HEK293 (cell line): ENCODE data around the gene LATS1.

ENCODE experiments used
- CTCF ChIA-PET: fragments of 350-600 bp; formaldehyde crosslinking; extraction: SDS; loops from one replicate; lab custom pipeline; 2021; ENCODE audit warnings: antibody characterized with exemption; lab: Yijun Ruan, JAX
- POLR2A ChIA-PET: fragments of 300-600 bp; formaldehyde crosslinking; extraction: SDS; loops from one replicate; lab custom pipeline; 2020; ENCODE audit warnings: antibody characterized with exemption, inconsistent platforms; lab: Yijun Ruan, JAX
- H3K27ac ChIP-seq: fragments of 200-500 bp; sonication (Bioruptor generic); 2 replicates; pipeline ENCODE4 v1.5.1; 2014; ENCODE audit warnings: low read depth, low read length, control low read depth, inconsistent platforms; ENCODE audit errors: extremely low read depth
- H3K36me3 ChIP-seq, 2 experiments: fragments of 200-500 bp in 1 of 2; sonication (Bioruptor generic) in 1 of 2; 1 replicate in 1 of 2; 2 replicates in 1 of 2; pipeline ENCODE4 v1.5.1; 2014 to 2017; ENCODE audit warnings: inconsistent platforms in 2 of 2, low read length in 2 of 2; ENCODE audit not compliant: control insufficient read depth in 2 of 2, insufficient read depth in 1 of 2
- H3K4me1 ChIP-seq: fragments of 200-500 bp; sonication (Bioruptor generic); 2 replicates; pipeline ENCODE4 v1.5.1; 2014; ENCODE audit warnings: mild to moderate bottlenecking, low read length, inconsistent platforms; ENCODE audit not compliant: control insufficient read depth, insufficient read depth
- H3K4me3 ChIP-seq: 2 replicates; pipeline ENCODE4 v1.5.1; 2011; ENCODE audit warnings: low read depth, mild to moderate bottlenecking, control low read depth, low read length, moderate library complexity
- H3K9me3 ChIP-seq: fragments of 200-500 bp; sonication (Bioruptor generic); 2 replicates; pipeline ENCODE4 v1.5.1; 2014; ENCODE audit warnings: low read depth, low read length, inconsistent platforms; ENCODE audit not compliant: control insufficient read depth, insufficient read depth
- HOXD13 ChIP-seq: sonication (generic); formaldehyde crosslinking; IDR thresholded peaks from 2 replicates; pipeline ENCODE4 v1.8.0; 2022; ENCODE audit warnings: missing genetic modification reagents, borderline replicate concordance
- IKZF3 ChIP-seq: fragments of 450-650 bp; IDR thresholded peaks from 2 replicates; pipeline ENCODE4 v1.5.0; 2018; ENCODE audit warnings: missing biosample characterization, mild to moderate bottlenecking, missing genetic modification characterization, moderate library complexity
- OSR2 ChIP-seq: fragments of 450-650 bp; formaldehyde crosslinking; IDR thresholded peaks from 2 replicates; pipeline ENCODE4 v1.5.1; 2016; ENCODE audit warnings: missing biosample characterization, missing genetic modification characterization
- SP2 ChIP-seq: fragments of 450-650 bp; formaldehyde crosslinking; IDR thresholded peaks from 2 replicates; pipeline ENCODE4 v1.5.1; 2016; ENCODE audit warnings: missing biosample characterization, missing genetic modification characterization
- SP3 ChIP-seq: fragments of 450-650 bp; formaldehyde crosslinking; IDR thresholded peaks from 2 replicates; pipeline ENCODE4 v1.5.1; 2016; ENCODE audit warnings: missing biosample characterization, missing genetic modification characterization
- ZNF2 ChIP-seq: fragments of 450-650 bp; formaldehyde crosslinking; IDR thresholded peaks from 2 replicates; pipeline ENCODE4 v1.5.1; 2016; ENCODE audit warnings: missing biosample characterization, missing genetic modification characterization
- ZNF239 ChIP-seq: fragments of 450-650 bp; formaldehyde crosslinking; IDR thresholded peaks from 2 replicates; pipeline ENCODE4 v1.5.1; 2016; ENCODE audit warnings: missing biosample characterization, missing genetic modification characterization
- ZNF26 ChIP-seq: fragments of 450-650 bp; formaldehyde crosslinking; IDR thresholded peaks from 2 replicates; pipeline ENCODE4 v1.5.1; 2016; ENCODE audit warnings: missing biosample characterization, missing genetic modification characterization
- ZNF354C ChIP-seq: fragments of 450-650 bp; formaldehyde crosslinking; IDR thresholded peaks from 2 replicates; pipeline ENCODE4 v1.5.1; 2016; ENCODE audit warnings: missing biosample characterization, missing genetic modification characterization, low read depth, borderline replicate concordance
- ZNF529 ChIP-seq: fragments of 450-650 bp; formaldehyde crosslinking; IDR thresholded peaks from 2 replicates; pipeline ENCODE4 v1.5.1; 2017; ENCODE audit warnings: missing genetic modification characterization, missing biosample characterization; ENCODE audit not compliant: insufficient replicate concordance
- ZNF549 ChIP-seq: fragments of 450-650 bp; IDR thresholded peaks from 2 replicates; pipeline ENCODE4 v1.5.1; 2018; ENCODE audit warnings: missing biosample characterization, missing genetic modification characterization, mild to moderate bottlenecking, inconsistent platforms, moderate library complexity
- ZNF571 ChIP-seq: fragments of 450-650 bp; formaldehyde crosslinking; IDR thresholded peaks from 2 replicates; pipeline ENCODE4 v1.5.0; 2017; ENCODE audit warnings: missing biosample characterization, missing genetic modification characterization
- ZNF629 ChIP-seq: fragments of 450-650 bp; formaldehyde crosslinking; IDR thresholded peaks from 2 replicates; pipeline ENCODE4 v1.5.1; 2017; ENCODE audit warnings: missing biosample characterization, missing genetic modification characterization
- ZNF76 ChIP-seq: fragments of 450-650 bp; formaldehyde crosslinking; IDR thresholded peaks from 2 replicates; pipeline ENCODE4; 2016; ENCODE audit warnings: low read depth, missing biosample characterization, missing genetic modification characterization, borderline replicate concordance
- ZNF768 ChIP-seq: fragments of 450-650 bp; formaldehyde crosslinking; IDR thresholded peaks from 2 replicates; pipeline ENCODE4 v1.5.1; 2018; ENCODE audit warnings: missing biosample characterization, mild to moderate bottlenecking, missing genetic modification characterization
- ZSCAN23 ChIP-seq: fragments of 450-650 bp; formaldehyde crosslinking; IDR thresholded peaks from 2 replicates; pipeline ENCODE4 v1.5.1; 2016; ENCODE audit warnings: missing biosample characterization, missing genetic modification characterization
- ZSCAN30 ChIP-seq: fragments of 450-650 bp; IDR thresholded peaks from 2 replicates; pipeline ENCODE4 v1.5.1; 2018; ENCODE audit warnings: missing biosample characterization, mild to moderate bottlenecking, missing genetic modification characterization, moderate library complexity
- TF ChIP-seq, protein P1 (sequence below): fragments of 450-650 bp; formaldehyde crosslinking; IDR thresholded peaks from 2 replicates; pipeline ENCODE4 v1.5.1; 2016; ENCODE audit warnings: missing biosample characterization, missing genetic modification characterization, borderline replicate concordance
- TF ChIP-seq, protein P2 (sequence below): fragments of 450-650 bp; formaldehyde crosslinking; IDR thresholded peaks from 2 replicates; pipeline ENCODE4 v1.5.1; 2016; ENCODE audit warnings: missing biosample characterization, missing genetic modification characterization

The LATS1 gene

GRCh38 chr6:149646599-149646998, 71.3 kb downstream of the LATS1 start:
- TF ChIP-seq OSR2 (tag by site-specific recombination) = no peak
- TF ChIP-seq SP2 (tag by site-specific recombination) = no peak
- H3K9me3 ChIP-seq = no peaks in the 10 kb centered on the region
- H3K27ac ChIP-seq = 0 out of 2 replicates have a peak overlapping the region, but pooled peaks have one; percentile 7
- ChIA-PET POLR2A (interaction anchor here (0.7 to 2.2 kb wide), 4 partner anchors 17 to 80 kb away, joined by 4 to 17 read pairs (median 8); partner anchors contain the start of genes GINM1 and LATS1), CTCF (interaction anchor here (1.0 to 1.3 kb wide), 2 partner anchors 81 to 101 kb away, joined by 3 to 5 read pairs; partner anchors contain the start of genes GINM1 and PPIL4)
- peaks cover 7% of the 10 kb centered on the region for H3K4me1 ChIP-seq
- peak overlapping the region; percentile 87 for H3K4me3 ChIP-seq
- peaks cover 0 to 3% of the 10 kb centered on the region in 2 experiments; a peak in 1 of 3 replicates for H3K36me3 ChIP-seq

DNA sequence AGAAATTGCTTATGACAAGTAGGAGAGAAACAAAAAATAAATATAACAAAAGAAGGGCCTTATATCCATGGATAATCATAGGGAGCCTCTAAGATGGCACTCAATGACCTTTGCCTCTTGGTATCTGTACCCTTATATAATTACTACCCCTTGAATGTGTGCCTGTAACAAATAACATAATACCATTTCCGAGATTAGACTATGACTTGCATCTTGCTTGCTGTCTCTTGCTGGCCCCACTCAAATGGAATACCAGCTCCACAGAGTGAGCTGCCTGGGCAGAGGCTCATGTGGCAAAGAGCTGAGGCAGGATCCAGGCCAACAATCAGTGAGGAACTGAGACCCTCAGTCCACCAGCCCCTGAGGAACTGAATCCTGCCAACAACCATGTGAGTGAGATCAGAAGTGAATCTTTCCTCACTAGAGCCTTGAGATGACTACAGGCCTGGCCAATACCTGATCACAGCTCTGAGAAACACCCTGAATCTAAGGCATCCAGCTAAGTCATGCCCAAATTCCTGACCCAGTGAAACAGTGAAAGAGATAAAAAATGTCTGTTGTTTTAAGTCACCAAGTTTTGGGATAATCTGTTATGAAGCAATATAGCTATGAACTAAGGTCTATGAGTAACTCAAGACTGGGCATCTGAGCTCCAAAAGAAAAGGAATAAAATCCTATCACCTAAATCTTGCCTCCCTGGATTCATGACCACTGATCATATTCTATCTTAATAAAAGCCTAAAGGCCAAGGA, 74.9 kb downstream of the LATS1 start:
- Histone ChIP-seq H3K4me3 (no peak overlapping the region), H3K36me3 (peaks cover 1 to 6% of the 10 kb centered on the region in 2 experiments; a peak in 2 of 3 replicates), H3K9me3 (no peaks in the 10 kb centered on the region), H3K27ac (no peak overlapping the region), H3K4me1 (peaks cover 7% of the 10 kb centered on the region)
- ChIA-PET CTCF (interaction anchor here (0.6 kb wide), 1 partner anchor 1113 kb away, joined by 3 read pairs; no protein-coding TSS in a partner anchor), POLR2A (no interaction called here)
- TF ChIP-seq ZNF239 (tag by site-specific recombination) = no peak
- no peak for TF ChIP-seq ZNF26
- TF ChIP-seq ZNF571 = no peak
- TF ChIP-seq ZSCAN30 (tag by site-specific recombination) = no peak
- TF ChIP-seq ZNF529 (tag by site-specific recombination) = no peak
- TF ChIP-seq IKZF3 (tag by site-specific recombination) = no peak
- TF ChIP-seq, protein P1, sequence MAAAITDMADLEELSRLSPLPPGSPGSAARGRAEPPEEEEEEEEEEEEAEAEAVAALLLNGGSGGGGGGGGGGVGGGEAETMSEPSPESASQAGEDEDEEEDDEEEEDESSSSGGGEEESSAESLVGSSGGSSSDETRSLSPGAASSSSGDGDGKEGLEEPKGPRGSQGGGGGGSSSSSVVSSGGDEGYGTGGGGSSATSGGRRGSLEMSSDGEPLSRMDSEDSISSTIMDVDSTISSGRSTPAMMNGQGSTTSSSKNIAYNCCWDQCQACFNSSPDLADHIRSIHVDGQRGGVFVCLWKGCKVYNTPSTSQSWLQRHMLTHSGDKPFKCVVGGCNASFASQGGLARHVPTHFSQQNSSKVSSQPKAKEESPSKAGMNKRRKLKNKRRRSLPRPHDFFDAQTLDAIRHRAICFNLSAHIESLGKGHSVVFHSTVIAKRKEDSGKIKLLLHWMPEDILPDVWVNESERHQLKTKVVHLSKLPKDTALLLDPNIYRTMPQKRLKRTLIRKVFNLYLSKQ (tag by site-specific recombination) = no peak
- TF ChIP-seq ZNF76 (tag by site-specific recombination) = no peak
- TF ChIP-seq ZNF2 = no peak
- TF ChIP-seq ZNF768 (tag by site-specific recombination) = no peak
- no peak for TF ChIP-seq ZNF354C (tag by site-specific recombination)
- no peak for TF ChIP-seq ZNF549 (tag by site-specific recombination)

GRCh38 chr6:149636124-149636523, 81.8 kb downstream of the LATS1 start:
- H3K4me3 ChIP-seq = no peak overlapping the region
- peaks cover 35 to 38% of the 10 kb centered on the region in 2 experiments; a peak in 2 of 3 replicates for H3K36me3 ChIP-seq
- TF ChIP-seq SP3 (tag by site-specific recombination) (0 out of 2 replicates have a peak, but pooled peaks have one; percentile 14), ZNF629 (tag by site-specific recombination) (0 out of 2 replicates have a peak, but pooled peaks have one; percentile 25), ZSCAN23 (tag by site-specific recombination) (no peak), HOXD13 (CRISPR knock-in tag) (no peak)
- TF ChIP-seq, protein P2, sequence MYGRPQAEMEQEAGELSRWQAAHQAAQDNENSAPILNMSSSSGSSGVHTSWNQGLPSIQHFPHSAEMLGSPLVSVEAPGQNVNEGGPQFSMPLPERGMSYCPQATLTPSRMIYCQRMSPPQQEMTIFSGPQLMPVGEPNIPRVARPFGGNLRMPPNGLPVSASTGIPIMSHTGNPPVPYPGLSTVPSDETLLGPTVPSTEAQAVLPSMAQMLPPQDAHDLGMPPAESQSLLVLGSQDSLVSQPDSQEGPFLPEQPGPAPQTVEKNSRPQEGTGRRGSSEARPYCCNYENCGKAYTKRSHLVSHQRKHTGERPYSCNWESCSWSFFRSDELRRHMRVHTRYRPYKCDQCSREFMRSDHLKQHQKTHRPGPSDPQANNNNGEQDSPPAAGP (tag by site-specific recombination) = no peak
- H3K4me1 ChIP-seq = no peaks in the 10 kb centered on the region
- no peak overlapping the region for H3K27ac ChIP-seq
- ChIA-PET POLR2A (interaction anchor here (1.0 kb wide), 1 partner anchor 12 kb away, joined by 3 read pairs; the partner anchor contains the start of gene KATNA1), CTCF (interaction anchor here (0.6 kb wide), 1 partner anchor 103 kb away, joined by 3 read pairs; no protein-coding TSS in a partner anchor)
- H3K9me3 ChIP-seq = no peaks in the 10 kb centered on the region
